IMR-90 (cell line): ENCODE data around the gene GSG1L. TPM values are rescaled to one million over a fixed set of nuclear protein-coding genes. Genes with fewer than 3 reads are reported as not detected.

Experiments used
- ATAC-seq: fragments of 200-7000 bp; cut with Tn5 transposase; 2 replicates; pipeline ENCODE4 v1.9.1; 2020; ENCODE audit warnings: low read depth, mild to moderate bottlenecking, moderate library complexity
- BruUV-seq: library from RNA; stranded (reverse); fragments of 400-500 nt; replicated peaks from 2 replicates; lab custom pipeline; 2021; lab: Mats Ljungman, UMichigan
- CTCF ChIA-PET: fragments of 300-600 bp; formaldehyde crosslinking; extraction: SDS; loops from one replicate; lab custom pipeline; 2021; ENCODE audit warnings: antibody characterized with exemption; lab: Yijun Ruan, JAX
- POLR2A ChIA-PET: fragments of 300-600 bp; sonication (Branson Sonifier 250); formaldehyde crosslinking; loops from one replicate; lab custom pipeline; 2022; ENCODE audit warnings: antibody characterized with exemption; ENCODE audit not compliant: unreplicated experiment; lab: Charles Lee
- DNase-seq: peaks from one replicate; pipeline ENCODE4 v3.0.0; 2013
- H2AFZ ChIP-seq: replicated peaks from 2 replicates; pipeline ENCODE3; 2013; ENCODE audit warnings: low read length, mild to moderate bottlenecking; ENCODE audit not compliant: poor library complexity
- H2AK5ac ChIP-seq: 2 replicates; pipeline ENCODE4 v1.6.1; 2013; ENCODE audit warnings: low read depth, low read length, inconsistent platforms
- H2AK9ac ChIP-seq: replicated peaks from 2 replicates; pipeline ENCODE3; 2013; ENCODE audit warnings: mild to moderate bottlenecking, low read depth, low read length, moderate library complexity; ENCODE audit not compliant: poor library complexity
- H2BK120ac ChIP-seq: 2 replicates; pipeline ENCODE4 v1.6.1; 2013; ENCODE audit warnings: low read depth, low read length, inconsistent platforms
- H2BK15ac ChIP-seq: 3 replicates; pipeline ENCODE4 v1.6.1; 2013; ENCODE audit warnings: low read depth, low read length, inconsistent platforms
- H2BK20ac ChIP-seq: 2 replicates; pipeline ENCODE4 v1.6.1; 2013; ENCODE audit warnings: low read depth, mild to moderate bottlenecking, inconsistent platforms, low read length, moderate library complexity
- H2BK5ac ChIP-seq: 2 replicates; pipeline ENCODE4 v1.6.1; 2013; ENCODE audit warnings: mild to moderate bottlenecking, low read depth, low read length, inconsistent platforms; ENCODE audit not compliant: poor library complexity, severe bottlenecking
- H3K14ac ChIP-seq: replicated peaks from 2 replicates; pipeline ENCODE4 v1.6.1; 2013; ENCODE audit warnings: low read depth, low read length, inconsistent platforms
- H3K18ac ChIP-seq: 2 replicates; pipeline ENCODE4 v1.6.1; 2013; ENCODE audit warnings: low read depth, low read length, control low read depth
- H3K23ac ChIP-seq: 2 replicates; pipeline ENCODE4 v1.6.1; 2013; ENCODE audit warnings: low read depth, low read length, inconsistent platforms
- H3K27ac ChIP-seq: 2 replicates; pipeline ENCODE4 v1.5.1; 2013; ENCODE audit warnings: mild to moderate bottlenecking, control low read depth, low read length; ENCODE audit not compliant: insufficient read depth
- H3K27me3 ChIP-seq: 2 replicates; pipeline ENCODE4 v1.6.1; 2013; ENCODE audit warnings: low read length; ENCODE audit not compliant: control insufficient read depth, insufficient read depth
- H3K36me3 ChIP-seq: 2 replicates; pipeline ENCODE4 v1.6.1; 2013; ENCODE audit warnings: low read length, mixed read lengths; ENCODE audit not compliant: control insufficient read depth, insufficient read depth
- H3K4ac ChIP-seq: 2 replicates; pipeline ENCODE4 v1.6.1; 2013; ENCODE audit warnings: low read depth, low read length, inconsistent platforms
- H3K4me1 ChIP-seq: 2 replicates; pipeline ENCODE4 v1.6.1; 2013; ENCODE audit warnings: low read length, mixed read lengths; ENCODE audit not compliant: control insufficient read depth, insufficient read depth
- H3K4me2 ChIP-seq: 2 replicates; pipeline ENCODE4 v1.6.1; 2013; ENCODE audit warnings: low read depth, mild to moderate bottlenecking, control low read depth, low read length, moderate library complexity
- H3K4me3 ChIP-seq: 2 replicates; pipeline ENCODE4 v1.5.1; 2013; ENCODE audit warnings: low read depth, mild to moderate bottlenecking, control low read depth, low read length, moderate library complexity; ENCODE audit not compliant: insufficient read depth
- H3K56ac ChIP-seq: 2 replicates; pipeline ENCODE4 v1.6.1; 2013; ENCODE audit warnings: low read length, inconsistent platforms; ENCODE audit not compliant: insufficient read depth; ENCODE audit errors: extremely low read depth
- H3K79me1 ChIP-seq, 2 experiments: 2 replicates each; pipeline ENCODE4 v1.6.1; 2013; ENCODE audit warnings: low read length in 2 of 2, inconsistent platforms in 1 of 2, low read depth in 1 of 2
- H3K9ac ChIP-seq: 2 replicates; pipeline ENCODE4 v1.6.1; 2013; ENCODE audit warnings: low read depth, low read length, control low read depth
- H3K9me1 ChIP-seq: 2 replicates; pipeline ENCODE4 v1.6.1; 2013; ENCODE audit warnings: low read length, inconsistent platforms; ENCODE audit not compliant: insufficient read depth
- H3K9me3 ChIP-seq: 2 replicates; pipeline ENCODE4 v1.6.1; 2013; ENCODE audit warnings: low read length; ENCODE audit not compliant: control insufficient read depth, insufficient read depth
- H4K20me1 ChIP-seq: 2 replicates; pipeline ENCODE4 v1.6.1; 2013; ENCODE audit warnings: low read length, inconsistent platforms; ENCODE audit not compliant: insufficient read depth
- H4K5ac ChIP-seq: 2 replicates; pipeline ENCODE4 v1.6.1; 2013; ENCODE audit warnings: mild to moderate bottlenecking, low read depth, low read length, control low read depth
- H4K8ac ChIP-seq, 2 experiments: 2 replicates each; pipeline ENCODE4 v1.6.1; 2013; ENCODE audit warnings: low read depth in 2 of 2, low read length in 2 of 2, control low read depth in 1 of 2, inconsistent platforms in 1 of 2
- H4K91ac ChIP-seq: 2 replicates; pipeline ENCODE4 v1.6.1; 2013; ENCODE audit warnings: low read depth, low read length, inconsistent platforms; ENCODE audit not compliant: insufficient read depth
- BHLHE40 ChIP-seq: fragments of 150-350 bp; IDR thresholded peaks from 2 replicates; pipeline ENCODE4 v1.6.1; 2016; ENCODE audit warnings: mild to moderate bottlenecking, low read depth, low read length
- CEBPB ChIP-seq: IDR thresholded peaks from 2 replicates; pipeline ENCODE4 v1.6.1; 2012; ENCODE audit warnings: low read depth, low read length, improper control_type of control experiment
- CHD1 ChIP-seq: IDR thresholded peaks from 2 replicates; pipeline ENCODE4 v1.6.1; 2012; ENCODE audit warnings: low read depth, low read length, improper control_type of control experiment
- CTCF ChIP-seq: conservative IDR thresholded peaks from 2 replicates; pipeline ENCODE4 v1.5.1; 2012; ENCODE audit warnings: mild to moderate bottlenecking, low read depth, low read length, improper control_type of control experiment
- ELK1 ChIP-seq: fragments of 150-350 bp; IDR thresholded peaks from 2 replicates; pipeline ENCODE4 v1.6.1; 2016; ENCODE audit warnings: low read depth, mild to moderate bottlenecking, low read length, moderate library complexity, borderline replicate concordance
- FOS ChIP-seq: fragments of 150-350 bp; IDR thresholded peaks from 2 replicates; pipeline ENCODE4 v1.6.1; 2016; ENCODE audit warnings: low read depth, low read length
- MAFK ChIP-seq: IDR thresholded peaks from 2 replicates; pipeline ENCODE4 v1.6.1; 2012; ENCODE audit warnings: low read depth, low read length, improper control_type of control experiment
- MAZ ChIP-seq: IDR thresholded peaks from 2 replicates; pipeline ENCODE4 v1.6.1; 2012; ENCODE audit warnings: low read depth, mild to moderate bottlenecking, low read length, improper control_type of control experiment, moderate library complexity, borderline replicate concordance
- MXI1 ChIP-seq: IDR thresholded peaks from 2 replicates; pipeline ENCODE4 v1.6.1; 2012; ENCODE audit warnings: low read depth, mild to moderate bottlenecking, low read length, moderate library complexity, borderline replicate concordance
- POLR2A ChIP-seq: IDR thresholded peaks from 2 replicates; pipeline ENCODE4 v1.6.1; 2012; ENCODE audit warnings: mild to moderate bottlenecking, low read depth, low read length
- RCOR1 ChIP-seq: IDR thresholded peaks from 2 replicates; pipeline ENCODE4 v1.6.1; 2012; ENCODE audit warnings: mild to moderate bottlenecking, low read length, improper control_type of control experiment; ENCODE audit not compliant: insufficient replicate concordance
- RFX5 ChIP-seq: IDR thresholded peaks from 2 replicates; pipeline ENCODE4 v1.8.0; 2012; ENCODE audit warnings: low read depth, mild to moderate bottlenecking, low read length, moderate library complexity
- SMC3 ChIP-seq: fragments of 150-350 bp; IDR thresholded peaks from 2 replicates; pipeline ENCODE4 v1.6.1; 2016; ENCODE audit warnings: low read depth, mild to moderate bottlenecking, antibody characterized with exemption, low read length, moderate library complexity
- USF2 ChIP-seq: fragments of 150-350 bp; IDR thresholded peaks from 2 replicates; pipeline ENCODE4 v1.6.1; 2017; ENCODE audit warnings: mild to moderate bottlenecking, antibody characterized with exemption, low read length, low read depth
- WGBS, 2 experiments: methylation state at CpG; one replicate each; pipeline versions ENCODE4 v1.1.5 to v1.1.7; 2013; ENCODE audit warnings: missing lambda C conversion rate in 2 of 2; ENCODE audit not compliant: insufficient read length in 1 of 2; ENCODE audit errors: extremely low coverage in 2 of 2; 5-methylcytosine and 5-hydroxymethylcytosine counted together
- dilution Hi-C: fragments of 300-500 bp; cut with HindIII; formaldehyde crosslinking; loops from one replicate; pipeline ENCODE4 v1.14.3; 2018; ENCODE audit warnings: low sequenced_read_pairs; ENCODE audit not compliant: unreplicated experiment
- in situ Hi-C: fragments of 300-500 bp; cut with MboI; formaldehyde crosslinking; loops from 3 replicates; pipeline ENCODE4 v1.14.3; 2019; ENCODE audit warnings: low sequenced_read_pairs, inconsistent platforms, mixed read lengths
- intact Hi-C: fragments of 100-400 bp; cut with micrococcal nuclease; formaldehyde crosslinking; loops from 2 replicates; pipeline ENCODE4 v1.10.0; 2022
- polyA plus RNA-seq, 3 experiments: library from polyadenylated mRNA; depleted of rRNA; stranded (reverse); fragments of >200 nt; gene quantifications; 2 replicates each; pipeline ENCODE4 v1.2.3, GENCODE V29; 2012; ENCODE audit warnings: low replicate concordance in 1 of 3
- total RNA-seq: library from RNA; depleted of rRNA; stranded (reverse); fragments of >200 nt; gene quantifications from 2 replicates; pipeline ENCODE4 v1.2.3, GENCODE V29; 2012

Gene GSG1L
- total and polyA plus RNA-seq, 2 of the 4 experiments (the other 2 are of a cell fraction) = not detected

GRCh38 chr16:27899736-27900135, 163.8 kb downstream of the GSG1L start:
- intact Hi-C loops (no loop called here), dilution Hi-C loops (no loop called here), in situ Hi-C loops (no loop called here)
- H3K4me2 ChIP-seq = no peak overlapping the region
- no peak overlapping the region for H3K14ac ChIP-seq
- no peak overlapping the region for H3K56ac ChIP-seq
- peaks cover 17% of the 10 kb centered on the region for H3K27me3 ChIP-seq
- H4K5ac ChIP-seq = no peak overlapping the region
- H3K79me1 ChIP-seq = no peaks in the 10 kb centered on the region
- no peak overlapping the region for H4K8ac ChIP-seq
- DNase-seq (no peak), ATAC-seq (no peak)
- H3K4me1 ChIP-seq = no peaks in the 10 kb centered on the region
- no peak overlapping the region for H3K4ac ChIP-seq
- no peak overlapping the region for H2BK120ac ChIP-seq
- no peak overlapping the region for H3K23ac ChIP-seq
- H4K91ac ChIP-seq = no peak overlapping the region
- H2BK15ac ChIP-seq = no peak overlapping the region
- no peaks in the 10 kb centered on the region for H3K9me1 ChIP-seq
- H3K18ac ChIP-seq = no peak overlapping the region
- H3K27ac ChIP-seq = no peak overlapping the region
- H2AK9ac ChIP-seq = no peak overlapping the region
- BruUV-seq = no TSS peak
- H2BK20ac ChIP-seq = no peak overlapping the region
- H4K20me1 ChIP-seq = no peaks in the 10 kb centered on the region
- CTCF ChIA-PET = no interaction called here
- 50% methylated on average over 2 of the region's 4 CpGs; no CpG with 5 or more reads in 1 of the 2 experiments for WGBS, 2 experiments
- H3K4me3 ChIP-seq = no peak overlapping the region
- H3K36me3 ChIP-seq = no peaks in the 10 kb centered on the region
- POLR2A ChIA-PET = no interaction called here
- H2AFZ ChIP-seq = no peak overlapping the region
- no peak overlapping the region for H2BK5ac ChIP-seq
- TF ChIP-seq CHD1 = no peak
- no peak for TF ChIP-seq MAFK
- TF ChIP-seq MAZ = no peak
- no peak for TF ChIP-seq BHLHE40
- no peak for TF ChIP-seq SMC3
- no peak for TF ChIP-seq MXI1
- no peak for TF ChIP-seq USF2
- no peak for TF ChIP-seq RFX5
- no peak for TF ChIP-seq CTCF
- no peak for TF ChIP-seq ELK1
- TF ChIP-seq POLR2A = no peak
- TF ChIP-seq RCOR1 = no peak
- TF ChIP-seq CEBPB = no peak
- TF ChIP-seq FOS = no peak
- H3K9me3 ChIP-seq = no peaks in the 10 kb centered on the region
- no peak overlapping the region for H2AK5ac ChIP-seq
- no peak overlapping the region for H3K9ac ChIP-seq
